Activated CD4-positive, CD25-positive, alpha-beta regulatory T cell treated with anti-CD3 and anti-CD28 coated beads, Interleukin-2, amount 50 U/mL, for 24 hours (primary cell): ENCODE results near the gene SMPX.

ENCODE experiments used
- ATAC-seq, 2 donors: fragments of 150-1000 bp; cut with Tn5 transposase; one replicate each; pipeline ENCODE4 v1.10.0; 2021; ENCODE audit warnings: mild to moderate bottlenecking in 1 of 2, moderate library complexity in 1 of 2

Gene SMPX

DNA sequence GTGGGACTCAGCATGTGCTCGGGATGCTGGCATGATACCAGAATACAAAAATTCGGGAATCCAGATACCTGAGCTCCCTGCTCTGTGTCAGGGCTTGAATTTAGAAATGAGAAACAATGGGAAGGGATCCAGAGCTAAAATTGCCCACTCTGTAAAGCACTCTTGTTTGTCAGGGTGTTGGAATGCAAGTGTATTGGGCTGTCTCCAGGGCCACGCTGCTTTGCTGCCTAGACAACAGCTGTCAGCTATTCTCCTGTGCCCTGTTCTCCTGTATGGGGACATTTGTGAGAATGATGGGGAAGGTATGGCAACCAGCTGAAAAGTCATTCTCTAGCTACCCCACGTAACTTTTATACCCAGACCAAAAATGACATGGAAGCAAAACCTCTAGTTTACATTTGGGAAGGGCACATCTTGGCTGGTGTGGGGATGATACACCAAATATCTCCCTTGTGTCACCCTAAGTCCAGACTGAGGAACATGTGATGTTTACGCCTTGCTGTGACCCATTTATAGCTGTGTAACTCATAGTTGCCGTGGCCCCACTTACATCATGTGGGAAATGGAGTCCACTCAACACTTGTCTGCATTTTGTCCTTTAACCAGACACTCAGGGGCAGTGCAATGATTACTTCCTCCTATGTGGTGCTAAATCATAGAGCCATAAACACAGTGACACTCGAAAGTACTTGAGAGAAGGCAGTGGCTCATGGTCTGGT is 46.6 kb downstream of the SMPX start:
- no peak for ATAC-seq

DNA sequence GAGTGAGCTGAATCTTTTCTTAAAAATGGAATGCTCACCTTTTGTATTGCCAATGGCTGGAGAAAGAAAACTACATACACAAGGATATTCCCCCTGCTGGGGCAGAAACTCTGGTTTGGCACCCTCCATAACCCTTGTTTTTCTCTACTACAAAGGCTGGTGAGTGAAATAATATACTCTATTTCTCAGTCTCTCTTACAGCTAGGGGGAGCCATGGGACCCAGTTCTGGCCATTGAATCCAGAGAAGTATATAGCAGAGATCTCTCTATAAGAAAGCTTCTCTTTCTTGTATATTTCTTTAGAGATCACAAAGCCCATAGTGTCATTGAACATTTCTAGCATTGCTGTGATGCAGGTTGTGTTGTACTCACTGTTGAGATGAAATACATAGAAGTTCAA is 49.8 kb downstream of the SMPX start:
- ATAC-seq: no peak

- ATAC-seq: no peak
Observed at GRCh38 chrX:21705225-21705624, 52.7 kb downstream of the SMPX start.

- ATAC-seq: no peak
Observed at GRCh38 chrX:21702725-21703124, 55.2 kb downstream of the SMPX start.

- no peak for ATAC-seq
Observed at GRCh38 chrX:21700967-21701366, 56.9 kb downstream of the SMPX start.

DNA sequence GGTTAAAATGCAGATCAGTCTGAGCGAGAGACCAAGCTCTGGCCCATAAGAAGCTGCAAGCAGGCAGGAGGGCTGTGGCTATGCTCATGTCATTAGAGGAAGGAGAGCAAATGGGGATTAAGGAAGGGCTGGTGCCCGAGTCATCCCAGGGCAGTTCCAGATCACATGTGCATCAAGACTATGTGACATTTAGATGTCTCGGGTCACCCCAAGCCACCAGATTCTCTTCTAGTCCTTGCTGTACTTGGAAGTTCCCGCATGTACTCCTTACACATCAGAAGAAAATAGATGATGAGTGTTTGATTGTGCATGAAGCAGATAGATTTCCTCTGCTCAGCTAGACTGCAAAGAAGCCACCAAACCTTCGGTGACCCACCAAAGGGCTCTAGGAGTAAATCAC is 57.6 kb downstream of the SMPX start:
- ATAC-seq: no peak

DNA sequence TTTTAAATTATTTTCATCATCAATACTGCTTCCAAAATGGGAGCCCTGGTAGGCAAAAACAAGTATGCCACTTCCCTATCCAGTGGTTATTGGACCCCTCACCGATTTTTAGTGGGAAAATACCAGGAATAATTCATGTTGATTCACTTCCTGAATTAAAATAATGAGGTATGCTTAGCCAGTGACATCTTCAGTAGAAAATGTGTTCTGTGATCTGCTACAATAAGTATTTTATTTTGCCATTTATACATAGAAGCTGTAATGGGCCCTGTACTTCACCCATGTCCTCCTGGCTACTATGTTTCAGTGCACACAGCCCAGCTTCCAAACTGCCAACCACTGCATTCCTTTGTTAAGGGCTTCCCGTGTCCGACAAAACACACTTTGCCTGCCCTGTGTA is 58.8 kb downstream of the SMPX start:
- no peak for ATAC-seq

- no peak for ATAC-seq
Observed at GRCh38 chrX:21698272-21698671, 59.6 kb downstream of the SMPX start.

DNA sequence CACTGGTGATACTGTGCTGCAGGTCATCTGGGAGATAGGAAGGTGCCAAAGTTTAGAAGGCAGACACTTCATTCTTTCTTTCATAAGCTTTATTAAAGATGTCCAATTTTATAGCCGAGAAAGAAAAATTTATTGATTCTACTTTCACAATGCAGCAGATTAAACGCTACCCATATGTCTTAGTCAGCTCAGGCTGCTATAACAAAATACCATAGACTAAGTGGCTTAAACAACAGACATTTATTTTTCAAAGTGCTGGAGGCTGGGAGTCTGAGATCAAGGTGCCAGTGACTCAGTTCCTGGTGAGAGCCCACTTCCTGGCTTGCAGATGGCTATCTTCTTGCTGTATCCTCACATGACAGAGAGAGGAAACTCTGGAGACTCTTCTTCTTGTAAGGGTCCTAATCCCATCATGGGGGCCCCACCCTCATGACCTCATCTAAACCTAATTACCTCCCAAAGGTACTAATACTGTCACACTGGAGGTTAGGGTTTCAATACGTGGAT is 66.4 kb downstream of the SMPX start:
- ATAC-seq: no peak

GRCh38 chrX:21683941-21684340 is 74.0 kb downstream of the SMPX start:
- ATAC-seq: no peak

DNA sequence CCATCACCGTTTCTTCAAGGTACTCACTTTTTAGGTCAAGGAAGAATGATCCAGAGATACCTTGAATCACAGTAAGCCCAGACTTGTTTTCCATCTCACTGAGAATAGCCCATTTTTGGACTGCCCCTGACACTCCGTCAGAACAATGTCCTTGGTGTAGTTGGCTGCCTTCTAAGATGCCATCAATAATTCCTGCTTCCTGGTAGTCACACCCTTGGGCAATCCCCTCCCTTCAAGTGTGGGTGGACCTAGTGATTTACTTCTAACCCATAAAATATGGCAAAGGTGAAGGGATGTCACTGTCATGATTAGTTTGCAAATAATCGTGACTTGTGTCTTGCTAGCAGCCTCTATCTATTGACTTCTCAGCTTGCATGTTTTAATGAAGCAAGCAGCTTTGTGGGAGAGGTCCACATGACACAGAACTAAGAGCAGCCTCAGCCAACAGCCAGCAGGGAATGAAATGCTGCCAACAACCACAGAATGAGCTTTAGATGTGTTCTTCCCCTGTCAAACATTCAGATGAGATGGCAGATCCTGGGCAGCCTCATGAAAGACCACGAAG is 79.8 kb downstream of the SMPX start:
- ATAC-seq: no peak

- ATAC-seq: no peak
Observed at GRCh38 chrX:21675931-21676330, 82.0 kb downstream of the SMPX start.

- ATAC-seq: no peak
Observed at GRCh38 chrX:21674430-21675186, 83.3 kb downstream of the SMPX start.

DNA sequence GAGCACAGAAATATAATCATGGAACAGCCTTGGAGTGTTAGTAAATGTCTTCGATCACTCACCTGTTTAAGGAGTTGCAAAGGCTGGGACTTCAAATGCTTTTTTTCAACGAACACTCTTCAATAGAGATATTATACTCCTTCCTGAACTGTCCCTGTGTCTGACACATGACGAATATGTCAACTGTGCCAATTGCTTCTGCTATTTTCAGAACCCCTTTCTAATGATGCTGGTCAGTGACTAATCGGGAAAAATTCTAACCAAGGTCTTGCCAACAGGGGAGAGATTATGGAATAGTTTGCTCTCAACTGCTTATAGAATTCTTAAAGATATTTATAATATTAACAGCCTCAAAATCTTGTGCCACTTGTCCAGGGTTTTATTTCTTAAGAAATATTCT is 91.2 kb downstream of the SMPX start:
- ATAC-seq: no peak

GRCh38 chrX:21666252-21666651 is 91.7 kb downstream of the SMPX start:
- no peak for ATAC-seq

GRCh38 chrX:21662761-21663160 is 95.2 kb downstream of the SMPX start:
- no peak for ATAC-seq

DNA sequence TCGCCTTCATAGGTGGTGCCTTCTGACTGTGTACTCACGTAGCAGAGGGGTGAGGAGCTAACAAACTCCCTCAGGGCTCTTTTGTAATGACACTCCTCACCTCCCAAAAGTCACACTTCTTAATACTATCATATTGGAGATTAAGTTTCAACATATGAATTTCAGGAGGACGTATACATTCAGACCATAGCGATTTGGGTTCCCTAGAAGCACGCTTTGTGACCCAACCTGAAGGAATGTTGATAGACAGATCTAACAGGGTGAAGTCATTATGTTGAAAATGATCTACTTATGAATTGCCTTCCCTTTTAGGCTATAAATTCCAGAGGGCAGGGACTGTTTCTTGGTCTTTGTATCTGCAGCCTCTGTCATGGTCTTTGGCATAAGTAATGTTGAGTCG is 96.6 kb downstream of the SMPX start:
- no peak for ATAC-seq

DNA sequence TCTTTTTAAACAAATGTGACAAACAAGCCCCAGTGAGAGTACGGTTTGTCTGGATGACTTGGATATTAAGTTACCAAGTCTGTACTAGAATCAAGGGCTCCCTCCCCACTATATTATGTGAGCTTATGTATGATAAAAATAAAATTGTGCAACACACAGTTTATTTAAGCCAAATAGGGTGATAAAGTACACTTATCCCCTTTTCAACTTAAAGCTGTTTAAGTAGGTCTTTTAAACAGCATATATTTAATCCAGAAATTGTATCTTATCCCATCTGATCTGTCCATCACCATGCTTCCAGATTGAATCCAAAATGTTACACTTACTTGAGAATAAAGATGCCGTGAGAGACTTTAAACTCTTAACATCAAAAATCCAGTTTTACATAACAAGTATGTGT is 97.8 kb downstream of the SMPX start:
- ATAC-seq: no peak

- no peak for ATAC-seq
Observed at GRCh38 chrX:21659320-21659719, 98.6 kb downstream of the SMPX start.

DNA sequence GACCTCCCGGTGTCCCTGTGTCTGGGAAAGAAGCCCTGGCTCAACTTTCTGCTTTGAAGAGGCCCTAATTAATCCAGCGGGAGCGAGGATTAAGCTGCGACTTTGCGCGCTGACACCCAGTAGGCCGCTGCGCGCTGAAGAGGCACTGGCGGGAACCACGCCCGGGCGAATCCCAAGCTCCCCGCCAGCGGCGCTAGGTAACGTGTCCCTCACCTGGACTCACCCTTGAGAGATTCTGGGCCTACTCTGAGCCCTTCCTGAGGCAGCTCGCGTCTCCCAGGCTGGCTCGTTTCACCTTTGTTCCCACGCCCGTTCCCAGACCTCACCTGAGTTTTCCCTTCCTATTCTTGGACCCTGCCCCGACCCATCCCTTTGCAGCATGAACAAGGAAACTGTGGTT is 99.2 kb downstream of the SMPX start:
- peak in 1 of 2 donors; percentile 23 for ATAC-seq

DNA sequence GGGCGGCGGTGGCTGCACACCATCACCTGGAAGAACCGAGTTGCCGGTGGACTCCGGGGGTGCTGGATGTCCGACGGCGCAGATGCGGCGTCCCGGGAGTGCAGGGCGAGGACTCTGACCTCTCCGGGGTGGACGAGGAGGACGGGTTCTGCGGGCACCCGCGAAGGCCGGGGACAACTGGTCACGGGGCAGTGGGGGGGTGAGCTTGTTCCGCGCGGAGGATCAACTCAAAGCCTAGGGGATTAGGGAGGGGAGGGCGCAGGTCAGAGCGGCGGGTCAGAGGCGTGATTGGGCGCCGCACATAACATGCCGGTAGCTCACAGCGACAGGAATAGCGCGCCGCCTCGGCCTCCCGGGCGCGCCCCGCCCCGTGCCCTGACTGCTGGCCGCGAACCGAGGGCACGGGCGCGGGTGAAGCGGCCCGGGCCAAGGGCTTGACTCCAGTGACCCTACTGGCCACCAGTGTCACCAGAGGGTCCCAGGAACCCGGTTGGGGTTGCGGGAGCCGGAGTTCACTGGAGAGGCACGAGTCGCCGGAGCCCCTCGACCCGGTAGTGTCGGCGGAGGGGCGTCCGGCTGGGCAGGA is 99.7 kb downstream of the SMPX start, which contains the start of gene KLHL34:
KLHL34 (minus strand) TSS at position 179 of the 586 bp plus-strand sequence. CDS start 542 bp downstream, outside the sequence.
- ATAC-seq: peak; percentile 66 to 67

DNA sequence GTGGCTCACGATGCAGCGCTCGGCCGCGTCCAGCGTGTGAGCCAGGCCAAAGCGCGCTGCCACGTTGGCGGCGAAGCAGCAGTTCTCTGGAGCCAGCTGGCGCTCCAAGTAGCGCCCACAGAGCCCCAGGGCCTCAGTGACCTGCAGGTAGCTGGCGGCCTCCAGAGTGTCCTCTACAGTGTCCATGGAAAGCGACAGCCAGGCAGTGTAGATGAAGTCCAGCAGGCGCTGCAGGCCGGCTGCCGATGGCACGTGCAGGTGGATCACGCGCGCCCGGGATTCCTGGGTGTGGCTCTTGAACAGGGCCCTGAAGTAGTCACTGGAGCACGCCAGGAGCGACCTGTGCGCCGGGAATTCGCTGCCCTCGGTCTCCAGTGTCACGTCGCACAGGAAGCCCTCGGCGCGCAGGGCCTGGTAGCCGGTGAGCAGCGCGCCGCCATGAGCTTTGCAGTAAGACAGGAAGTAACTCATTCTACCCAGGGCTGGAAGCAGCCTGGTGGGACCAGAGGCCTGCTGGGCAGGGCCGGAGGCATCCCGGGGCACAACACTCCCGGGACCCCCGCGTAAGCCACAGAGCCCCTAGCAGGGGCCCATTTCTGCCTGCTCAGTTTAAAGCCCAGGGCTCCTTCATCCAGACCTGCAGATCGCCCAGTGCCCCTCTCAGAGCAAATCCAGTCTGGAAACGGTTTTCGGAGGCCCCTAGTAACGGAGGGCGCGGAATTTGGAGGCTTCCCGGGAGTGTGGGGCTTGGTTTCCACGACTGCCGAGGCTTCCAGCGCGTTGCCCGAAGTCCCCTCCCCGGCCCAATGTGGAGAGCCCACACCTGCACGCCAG is 100.4 kb downstream of the SMPX start:
- peak; percentile 55 to 59 for ATAC-seq
